HT-29 (cell line): Measurements from ENCODE around the gene DCAF15. TPM values are rescaled to one million over a fixed set of nuclear protein-coding genes. Genes with fewer than 3 reads are reported as not detected.

ENCODE experiments used
- total RNA-seq: library from RNA; depleted of rRNA; stranded (reverse); fragments of >200 nt; shearing (Covaris generic); gene quantifications from 2 replicates; pipeline ENCODE4 v1.2.3, GENCODE V29; 2014; rRNA removed

DCAF15 gene
- total RNA-seq, 1 experiment from 2014 or later: 46.6 TPM

Other genes starting within 250 kb of the DCAF15 start
- 21.9 and 22.2 TPM in 2 replicates for gene MRI1, start 188.0 kb upstream of the DCAF15 start, total RNA-seq
- gene C19orf53, start 178.1 kb upstream of the DCAF15 start, total RNA-seq: 115 and 182 TPM in 2 replicates
- gene ZSWIM4, start 157.1 kb upstream of the DCAF15 start, total RNA-seq: 4.3 and 4.4 TPM in 2 replicates
- gene NANOS3, start 75.4 kb upstream of the DCAF15 start, total RNA-seq: not detected in 2 replicates
- gene BRME1, start 46.4 kb upstream of the DCAF15 start, total RNA-seq: 2.2 and 3.9 TPM in 2 replicates
- gene CC2D1A, start 46.3 kb upstream of the DCAF15 start, total RNA-seq: 36.0 and 39.6 TPM in 2 replicates
- gene PODNL1, start 14.1 kb upstream of the DCAF15 start, total RNA-seq: 0.34 and 1.1 TPM in 2 replicates
- 6.0 and 6.2 TPM in 2 replicates for gene RFX1, start 53.8 kb downstream of the DCAF15 start, total RNA-seq
- gene RLN3, start 75.6 kb downstream of the DCAF15 start, total RNA-seq: not detected in 2 replicates
- 0.10 TPM in 1 of 2 replicates, not detected in the other for gene IL27RA, start 79.3 kb downstream of the DCAF15 start, total RNA-seq
- gene PALM3, start 109.6 kb downstream of the DCAF15 start, total RNA-seq: 0.08 and 0.20 TPM in 2 replicates
- gene MISP3, start 120.3 kb downstream of the DCAF15 start, total RNA-seq: 0.37 and 0.74 TPM in 2 replicates
- not detected in 2 replicates for gene C19orf67, start 133.3 kb downstream of the DCAF15 start, total RNA-seq
- 71.7 and 89.0 TPM in 2 replicates for gene SAMD1, start 138.2 kb downstream of the DCAF15 start, total RNA-seq
- gene PRKACA, start 165.3 kb downstream of the DCAF15 start, total RNA-seq: 19.4 and 25.0 TPM in 2 replicates
- 95.9 and 102 TPM in 2 replicates for gene ASF1B, start 184.1 kb downstream of the DCAF15 start, total RNA-seq